Sigmoid colon (tissue), 4 donors: Measurements from ENCODE around the gene ADARB2.

Experiments
- EP300 ChIP-seq, 4 donors: sonication (generic); formaldehyde crosslinking; IDR thresholded peaks; one replicate each; pipeline ENCODE4 v1.6.1; 2017; ENCODE audit warnings: antibody characterized with exemption in 4 of 4
- POLR2A ChIP-seq, 2 donors: fragments of 450-650 bp; IDR thresholded peaks; one replicate each; pipeline ENCODE4 v1.6.1; 2016; ENCODE audit warnings: antibody characterized with exemption in 2 of 2, mild to moderate bottlenecking in 2 of 2, moderate library complexity in 2 of 2
- POLR2AphosphoS5 ChIP-seq, 4 donors: sonication (generic); formaldehyde crosslinking; IDR thresholded peaks; one replicate each; pipeline ENCODE4 v1.6.1; 2017; ENCODE audit warnings: antibody characterized with exemption in 4 of 4
- TF ChIP-seq, protein P1 (sequence below), 4 experiments: fragments of 450-650 bp in 3 of 4; fragments of 200-600 bp in 1 of 4; IDR thresholded peaks; one replicate each; pipeline ENCODE4 v1.5.1; 2016 to 2019; ENCODE audit warnings: antibody characterized with exemption in 4 of 4, mild to moderate bottlenecking in 3 of 4, moderate library complexity in 2 of 4

DNA sequence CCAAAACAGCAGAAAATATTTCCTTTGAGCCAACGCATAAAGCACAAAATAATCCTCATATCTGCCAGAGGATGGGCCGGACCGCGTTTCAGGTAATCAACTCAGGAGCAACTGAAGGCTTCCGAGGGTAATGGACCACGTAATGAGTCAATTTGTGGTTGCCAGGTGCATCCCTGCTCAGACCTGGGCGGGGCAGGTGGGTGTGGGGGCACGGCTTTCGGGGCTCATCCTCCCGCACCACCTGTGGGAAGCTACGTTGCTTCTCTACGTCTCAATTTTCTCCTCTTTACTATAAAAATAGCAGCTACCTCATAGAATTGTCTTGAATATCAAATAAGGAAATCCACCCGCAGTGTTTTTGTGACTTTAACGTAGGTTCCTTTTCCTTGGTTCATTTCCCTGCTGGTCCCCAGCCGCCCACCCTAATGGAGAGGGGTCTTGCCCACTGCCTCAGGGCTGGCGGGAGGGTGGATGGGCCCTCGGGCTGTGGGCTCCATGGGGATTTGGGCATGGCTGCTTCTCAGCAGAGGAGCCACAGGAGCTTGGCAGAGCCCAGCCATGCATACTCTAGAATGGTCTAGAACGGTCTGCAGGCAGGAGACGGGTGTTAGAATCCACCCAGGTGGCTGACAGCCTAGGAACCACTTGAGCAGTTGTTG lies 324.7 kb downstream of the ADARB2 start:
- TF ChIP-seq, protein P1, sequence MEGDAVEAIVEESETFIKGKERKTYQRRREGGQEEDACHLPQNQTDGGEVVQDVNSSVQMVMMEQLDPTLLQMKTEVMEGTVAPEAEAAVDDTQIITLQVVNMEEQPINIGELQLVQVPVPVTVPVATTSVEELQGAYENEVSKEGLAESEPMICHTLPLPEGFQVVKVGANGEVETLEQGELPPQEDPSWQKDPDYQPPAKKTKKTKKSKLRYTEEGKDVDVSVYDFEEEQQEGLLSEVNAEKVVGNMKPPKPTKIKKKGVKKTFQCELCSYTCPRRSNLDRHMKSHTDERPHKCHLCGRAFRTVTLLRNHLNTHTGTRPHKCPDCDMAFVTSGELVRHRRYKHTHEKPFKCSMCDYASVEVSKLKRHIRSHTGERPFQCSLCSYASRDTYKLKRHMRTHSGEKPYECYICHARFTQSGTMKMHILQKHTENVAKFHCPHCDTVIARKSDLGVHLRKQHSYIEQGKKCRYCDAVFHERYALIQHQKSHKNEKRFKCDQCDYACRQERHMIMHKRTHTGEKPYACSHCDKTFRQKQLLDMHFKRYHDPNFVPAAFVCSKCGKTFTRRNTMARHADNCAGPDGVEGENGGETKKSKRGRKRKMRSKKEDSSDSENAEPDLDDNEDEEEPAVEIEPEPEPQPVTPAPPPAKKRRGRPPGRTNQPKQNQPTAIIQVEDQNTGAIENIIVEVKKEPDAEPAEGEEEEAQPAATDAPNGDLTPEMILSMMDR (IDR thresholded peaks at IDR 0.05) = no peak
- TF ChIP-seq POLR2A (IDR thresholded peaks at IDR 0.05) (no peak), EP300 (IDR thresholded peaks at IDR 0.05) (no peak), POLR2AphosphoS5 (IDR thresholded peaks at IDR 0.05) (no peak)
